Sciatic nerve (tissue), 2 donors: ENCODE data around the gene CALD1. TPM values are rescaled to one million over a fixed set of nuclear protein-coding genes. Genes with fewer than 3 reads are reported as not detected.

Source experiments
- ATAC-seq: fragments of 200-7000 bp; cut with Tn5 transposase; one replicate; pipeline ENCODE4 v1.9.1; 2020; ENCODE audit warnings: mild to moderate bottlenecking, moderate library complexity
- DNase-seq: peaks from one replicate; pipeline ENCODE4 v3.0.0-alpha.2; 2020; ENCODE audit warnings: low spot score
- intact Hi-C: fragments of 100-400 bp; cut with DNase I; formaldehyde crosslinking; loops from one replicate; pipeline ENCODE4 v1.14.2; 2022
- total RNA-seq: library from RNA; stranded (reverse); fragmentation: NEBNext Ultra II Directional; extraction: Animal tissue kit (Norgen Biotek cat#: 25700); gene quantifications from one replicate; pipeline ENCODE4 v1.2.1, GENCODE V29; 2021
- donor health status: DM: no; HTN: no; CAD: no.
- donor health status: DM: no; HTN: no; CAD: no.

CALD1 gene
- total RNA-seq, 1 donor from 2014 or later: 534 TPM

- DNase-seq (no peak), ATAC-seq (no peak)
- intact Hi-C loops: no loop called here
Measured at GRCh38 chr7:134900166-134900982, 120.9 kb downstream of the CALD1 start.

- no peak for DNase-seq
- intact Hi-C loops: no loop called here
Measured at GRCh38 chr7:134901389-134902020, 122.1 kb downstream of the CALD1 start.

GRCh38 chr7:134902058-134902457 lies 122.6 kb downstream of the CALD1 start:
- no peak for ATAC-seq
- no peak for DNase-seq
- intact Hi-C loops: no loop called here

More at GRCh38 chr7:134901389-134902020, 122.1 kb downstream of the CALD1 start:
- ATAC-seq: no peak

- DNase-seq: no peak
- intact Hi-C loops: no loop called here
Measured at GRCh38 chr7:134903073-134903790, 123.8 kb downstream of the CALD1 start.

GRCh38 chr7:134905375-134905774 lies 125.9 kb downstream of the CALD1 start:
- DNase-seq (peak; percentile 74), ATAC-seq (peak; percentile 85)
- intact Hi-C loops: no loop called here

More at GRCh38 chr7:134903073-134903790, 123.8 kb downstream of the CALD1 start:
- ATAC-seq: no peak

GRCh38 chr7:134907000-134907399 lies 127.6 kb downstream of the CALD1 start:
- DNase-seq: no peak
- no peak for ATAC-seq
- intact Hi-C loops: no loop called here

GRCh38 chr7:134907639-134908038 lies 128.2 kb downstream of the CALD1 start:
- ATAC-seq (peak; percentile 85), DNase-seq (peak; percentile 67)
- intact Hi-C loops: no loop called here

GRCh38 chr7:134908289-134908688 lies 128.9 kb downstream of the CALD1 start:
- no peak for DNase-seq
- intact Hi-C loops: no loop called here
- no peak for ATAC-seq

- intact Hi-C loops: no loop called here
- no peak for ATAC-seq
- DNase-seq: no peak
Measured at GRCh38 chr7:134910214-134910890, 130.9 kb downstream of the CALD1 start.

- intact Hi-C loops: no loop called here
- ATAC-seq: no peak
- DNase-seq: no peak
Measured at GRCh38 chr7:134910968-134911367, 131.5 kb downstream of the CALD1 start.

- no peak for DNase-seq
- intact Hi-C loops: no loop called here
- ATAC-seq: no peak
Measured at GRCh38 chr7:134916171-134916883, 136.9 kb downstream of the CALD1 start.

- intact Hi-C loops: no loop called here
- DNase-seq (no peak), ATAC-seq (no peak)
Measured at GRCh38 chr7:134919240-134919641, 139.8 kb downstream of the CALD1 start.

GRCh38 chr7:134920026-134920753 lies 140.8 kb downstream of the CALD1 start:
- intact Hi-C loops: no loop called here
- no peak for ATAC-seq
- DNase-seq: no peak

- intact Hi-C loops: no loop called here
- DNase-seq: no peak
- no peak for ATAC-seq
Measured at GRCh38 chr7:134922720-134923704, 143.6 kb downstream of the CALD1 start.

- ATAC-seq (peak; percentile 66), DNase-seq (no peak)
- intact Hi-C loops: no loop called here
Measured at GRCh38 chr7:134925766-134926165, 146.3 kb downstream of the CALD1 start.

GRCh38 chr7:134926396-134926795 lies 147.0 kb downstream of the CALD1 start:
- intact Hi-C loops: no loop called here
- ATAC-seq (no peak), DNase-seq (no peak)

GRCh38 chr7:134927076-134927475 lies 147.6 kb downstream of the CALD1 start:
- intact Hi-C loops: no loop called here
- DNase-seq (no peak), ATAC-seq (no peak)
